B cell (primary cell): ENCODE measurements around the gene LIN52. TPM values are rescaled to one million over a fixed set of nuclear protein-coding genes. Genes with fewer than 3 reads are reported as not detected.
A peak's percentile ranks its signal among the peaks of the same experiment; 100 is the strongest.

Experiments used
- ATAC-seq: fragments of 200-7000 bp; cut with Tn5 transposase; one replicate; pipeline ENCODE4 v1.10.0; 2021; ENCODE audit warnings: low read depth, mild to moderate bottlenecking, moderate number of reproducible peaks, moderate library complexity
- CTCF ChIA-PET: fragments of 350-600 bp; sonication (Branson Sonifier 250); formaldehyde crosslinking; loops from one replicate; lab custom pipeline; 2021; ENCODE audit warnings: antibody characterized with exemption, inconsistent platforms; lab: Charles Lee
- POLR2A ChIA-PET: fragments of 350-600 bp; sonication (Branson Sonifier 250); formaldehyde crosslinking; loops from one replicate; lab custom pipeline; 2021; ENCODE audit warnings: antibody characterized with exemption; lab: Charles Lee
- DNase-seq: peaks from one replicate; pipeline ENCODE4 v3.0.0; 2013
- H2AFZ ChIP-seq: 2 replicates; pipeline ENCODE4 v1.6.1; 2012; ENCODE audit warnings: mild to moderate bottlenecking, low read depth, low read length; ENCODE audit not compliant: insufficient read depth, poor library complexity, severe bottlenecking
- H3K27ac ChIP-seq, 2 donors: 1 replicate in 1 of 2; 2 replicates in 1 of 2; pipeline ENCODE4 v1.5.1; 2012 to 2013; ENCODE audit warnings: low read length in 2 of 2, mild to moderate bottlenecking in 2 of 2, moderate library complexity in 1 of 2
- H3K27me3 ChIP-seq, 4 experiments: fragments of 200-600 bp in 1 of 4; sonication (generic) in 1 of 4; replicated peaks in 1 of 4; 1 replicate in 2 of 4; 2 replicates in 2 of 4; pipeline versions ENCODE4 v1.6.1 to v1.7.0; 2013 to 2016; ENCODE audit warnings: low read length in 3 of 4, mild to moderate bottlenecking in 2 of 4, mixed read lengths in 1 of 4, moderate library complexity in 1 of 4; ENCODE audit not compliant: insufficient read depth in 4 of 4, control insufficient read depth in 3 of 4; ENCODE audit errors: control extremely low read depth in 1 of 4
- H3K36me3 ChIP-seq, 2 experiments: replicated peaks in 1 of 2; 1 replicate in 1 of 2; 2 replicates in 1 of 2; pipeline versions ENCODE4 v1.6.1 to v1.7.1; 2013; ENCODE audit warnings: low read length in 1 of 2; ENCODE audit not compliant: insufficient read depth in 2 of 2, control insufficient read depth in 1 of 2; ENCODE audit errors: control extremely low read depth in 1 of 2, extremely low read depth in 1 of 2
- H3K4me1 ChIP-seq, 2 donors: fragments of 200-600 bp in 1 of 2; sonication (generic) in 1 of 2; 1 replicate in 1 of 2; 2 replicates in 1 of 2; pipeline versions ENCODE4 v1.5.1 to v1.6.1; 2013 to 2017; ENCODE audit warnings: low read length in 2 of 2; ENCODE audit not compliant: control insufficient read depth in 2 of 2, insufficient read depth in 2 of 2
- H3K4me2 ChIP-seq: replicated peaks from 2 replicates; pipeline ENCODE3; 2012; ENCODE audit warnings: mild to moderate bottlenecking, low read depth, low read length; ENCODE audit not compliant: poor library complexity, severe bottlenecking
- H3K4me3 ChIP-seq, 5 experiments: fragments of 200-600 bp in 1 of 5; sonication (generic) in 1 of 5; 1 replicate in 3 of 5; 2 replicates in 2 of 5; pipeline versions ENCODE4 v1.5.1 to v1.7.0; 2011 to 2016; ENCODE audit warnings: low read length in 4 of 5, mild to moderate bottlenecking in 4 of 5, low read depth in 2 of 5, control low read depth in 1 of 5, moderate library complexity in 1 of 5; ENCODE audit not compliant: insufficient read depth in 1 of 5; ENCODE audit errors: control extremely low read depth in 1 of 5, extremely low read depth in 1 of 5
- H3K79me2 ChIP-seq: fragments of 200-600 bp; sonication (generic); one replicate; pipeline ENCODE4 v1.6.0; 2016; ENCODE audit warnings: low read length; ENCODE audit not compliant: control insufficient read depth, insufficient read depth
- H3K9ac ChIP-seq: fragments of 200-600 bp; sonication (generic); 2 replicates; pipeline ENCODE4 v1.6.1; 2017; ENCODE audit warnings: mild to moderate bottlenecking, low read length, moderate library complexity
- H3K9me3 ChIP-seq, 3 donors: one replicate each; pipeline versions ENCODE4 v1.6.1 to v1.7.1; 2013; ENCODE audit warnings: low read length in 2 of 3; ENCODE audit not compliant: control insufficient read depth in 2 of 3, insufficient read depth in 1 of 3; ENCODE audit errors: control extremely low read depth in 1 of 3
- H4K20me1 ChIP-seq: 2 replicates; pipeline ENCODE4 v1.6.0; 2012; ENCODE audit warnings: mild to moderate bottlenecking, low read length; ENCODE audit not compliant: insufficient read depth, control insufficient read depth, poor library complexity, severe bottlenecking
- H3K27ac Mint-ChIP-seq: one replicate; pipeline ENCODE4 v1.8.0; 2021; ENCODE audit warnings: mixed read lengths
- H3K27me3 Mint-ChIP-seq: one replicate; pipeline ENCODE4 v1.8.0; 2021; ENCODE audit warnings: mixed read lengths
- H3K4me1 Mint-ChIP-seq: one replicate; pipeline ENCODE4 v1.8.0; 2021; ENCODE audit warnings: mixed read lengths
- H3K4me3 Mint-ChIP-seq: one replicate; pipeline ENCODE4 v1.8.0; 2021; ENCODE audit warnings: mixed read lengths
- H3K9me3 Mint-ChIP-seq: one replicate; pipeline ENCODE4 v1.8.0; 2022; ENCODE audit warnings: mixed read lengths; ENCODE audit not compliant: insufficient read depth
- CTCF ChIP-seq: fragments of 200-600 bp; IDR thresholded peaks from one replicate; pipeline ENCODE4 v1.8.0; 2022; ENCODE audit warnings: antibody characterized with exemption, mild to moderate bottlenecking
- EZH2 ChIP-seq: IDR thresholded peaks from 2 replicates; pipeline ENCODE4 v1.6.1; 2012; ENCODE audit warnings: borderline replicate concordance, low read depth, mild to moderate bottlenecking, moderate library complexity, low read length; ENCODE audit not compliant: insufficient read depth, poor library complexity, severe bottlenecking
- WGBS: methylation state at CpG from one replicate; pipeline ENCODE4 v1.1.5; 2013; ENCODE audit warnings: missing lambda C conversion rate; ENCODE audit not compliant: insufficient coverage; 5-methylcytosine and 5-hydroxymethylcytosine counted together
- intact Hi-C: fragments of 100-400 bp; cut with micrococcal nuclease; formaldehyde crosslinking; loops from one replicate; pipeline ENCODE4 v1.10.0; 2022
- polyA plus RNA-seq: library from polyadenylated mRNA; depleted of rRNA; stranded (reverse); fragments of >200 nt; gene quantifications from 2 replicates; pipeline ENCODE4 v1.2.3, GENCODE V29; 2012
- total RNA-seq, 2 donors: library from RNA; stranded (reverse); fragments of 120-200 nt in 1 of 2; gene quantifications; 1 replicate in 1 of 2; 2 replicates in 1 of 2; pipeline versions ENCODE4 v1.2.3 to v1.2.4, GENCODE V29; 2013 to 2022

Gene LIN52
- total and polyA plus RNA-seq, 2 donors (not counting 1 experiment from before 2014, with no cell fraction given), result 3.9 to 13.1 TPM

- Histone ChIP-seq H3K4me1 (no peaks in the 10 kb centered on the region), H3K4me2 (no peak overlapping the region), H3K9me3 (no peaks in the 10 kb centered on the region), H3K9ac (no peak overlapping the region), H3K27me3 (no peaks in the 10 kb centered on the region), H3K79me2 (no peaks in the 10 kb centered on the region), H2AFZ (no peak overlapping the region), H4K20me1 (no peaks in the 10 kb centered on the region), H3K36me3 (peaks cover 0 to 3% of the 10 kb centered on the region in 2 experiments), H3K27ac (no peak overlapping the region), H3K4me3 (no peak overlapping the region)
- no peak overlapping the region for H3K4me3 Mint-ChIP-seq
- no peaks in the 10 kb centered on the region for H3K27me3 Mint-ChIP-seq
- no peaks in the 10 kb centered on the region for H3K9me3 Mint-ChIP-seq
- CTCF ChIA-PET, result no interaction called here
- TF ChIP-seq EZH2 (no peak), CTCF (no peak)
- DNase-seq (no peak), ATAC-seq (no peak)
- no peaks in the 10 kb centered on the region for H3K4me1 Mint-ChIP-seq
- POLR2A ChIA-PET, result interaction anchor here (0.6 kb wide), 1 partner anchor 112 kb away, joined by 3 read pairs; no protein-coding TSS in a partner anchor
- intact Hi-C loops, result no loop called here
- 100% methylated on average over 1 of the region's 1 CpG for WGBS
- H3K27ac Mint-ChIP-seq, result no peak overlapping the region
Observed at GRCh38 chr14:74127634-74128033, 42.9 kb downstream of the LIN52 start.

- no peak overlapping the region for H3K4me3 Mint-ChIP-seq
- Histone ChIP-seq H3K27ac (no peak overlapping the region), H3K4me1 (peaks cover 5 to 7% of the 10 kb centered on the region in 2 donors), H3K36me3 (no peaks in the 10 kb centered on the region), H3K9me3 (no peaks in the 10 kb centered on the region), H2AFZ (no peak overlapping the region), H3K4me3 (no peak overlapping the region), H3K9ac (no peak overlapping the region), H3K27me3 (no peaks in the 10 kb centered on the region), H3K4me2 (no peak overlapping the region), H3K79me2 (no peaks in the 10 kb centered on the region), H4K20me1 (no peaks in the 10 kb centered on the region)
- peaks cover 12% of the 10 kb centered on the region for H3K4me1 Mint-ChIP-seq
- no peaks in the 10 kb centered on the region for H3K9me3 Mint-ChIP-seq
- CTCF ChIA-PET, result interaction anchor here (0.6 kb wide), 1 partner anchor 29 kb away, joined by 4 read pairs; no protein-coding TSS in a partner anchor
- intact Hi-C loops, result no loop called here
- H3K27me3 Mint-ChIP-seq, result no peaks in the 10 kb centered on the region
- TF ChIP-seq CTCF, result no peak
- TF ChIP-seq EZH2, result no peak
- H3K27ac Mint-ChIP-seq, result peak overlapping the region; percentile 3
- DNase-seq, result no peak
- POLR2A ChIA-PET, result no interaction called here
- 100% methylated on average over 1 of the region's 3 CpGs for WGBS
- ATAC-seq, result no peak
Observed at GRCh38 chr14:74133833-74134481, 49.2 kb downstream of the LIN52 start.
